ENCODE results near the gene FAM163B. TPM values are rescaled to one million over a fixed set of nuclear protein-coding genes. Genes with fewer than 3 reads are reported as not detected.

The FAM163B gene
- total RNA-seq, 6 donors from 2014 or later = not detected

- no peaks in the 10 kb centered on the region for H3K9me3 ChIP-seq
- no peak overlapping the region for H3K4me3 ChIP-seq
- ATAC-seq (ENCODE audit: low FRiP score in 2 of 2) (no peak), DNase-seq (peak in 1 of 2 donors; percentile 81)
- no peaks in the 10 kb centered on the region for H3K36me3 ChIP-seq
- 70 to 77% methylated on average over 2 to 12 of the region's 54 CpGs for WGBS, 2 donors
- H3K27ac ChIP-seq = peak overlapping the region in 3 of 4 donors; percentile 3 to 45 (median 17)
- peaks cover 24 to 46% (median 39%) of the 10 kb centered on the region in 4 donors for H3K4me1 ChIP-seq
- no peak for TF ChIP-seq EP300 (IDR thresholded peaks at IDR 0.05)
- TF ChIP-seq POLR2A (IDR thresholded peaks at IDR 0.05) = no peak
- no peak for TF ChIP-seq CTCF (IDR thresholded peaks at IDR 0.05)
- TF ChIP-seq POLR2AphosphoS5 (IDR thresholded peaks at IDR 0.05) = no peak
- no peaks in the 10 kb centered on the region for H3K27me3 ChIP-seq
Measured at GRCh38 chr9:133562611-133563290, 46.4 kb downstream of the FAM163B start.

- Histone ChIP-seq H3K4me3 (no peak overlapping the region), H3K27ac (no peak overlapping the region), H3K27me3 (no peaks in the 10 kb centered on the region), H3K36me3 (no peaks in the 10 kb centered on the region), H3K4me1 (peaks cover 29 to 52% (median 45%) of the 10 kb centered on the region in 4 donors), H3K9me3 (no peaks in the 10 kb centered on the region)
- ATAC-seq (ENCODE audit: low FRiP score in 2 of 2) = no peak
- TF ChIP-seq POLR2AphosphoS5 (IDR thresholded peaks at IDR 0.05) (no peak), EP300 (IDR thresholded peaks at IDR 0.05) (no peak), CTCF (IDR thresholded peaks at IDR 0.05) (no peak), POLR2A (IDR thresholded peaks at IDR 0.05) (no peak)
- 88 to 100% methylated on average over 5 to 21 of the region's 32 CpGs for WGBS, 2 donors
- peak in 1 of 2 donors; percentile 63 for DNase-seq
Measured at GRCh38 chr9:133561976-133562554, 47.1 kb downstream of the FAM163B start.

GRCh38 chr9:133560944-133561343 is 48.2 kb downstream of the FAM163B start:
- Histone ChIP-seq H3K9me3 (no peaks in the 10 kb centered on the region), H3K27me3 (no peaks in the 10 kb centered on the region), H3K4me3 (no peak overlapping the region), H3K27ac (no peak overlapping the region), H3K4me1 (peaks cover 29 to 58% (median 52%) of the 10 kb centered on the region in 4 donors), H3K36me3 (peaks cover 0 to 8% (median 0%) of the 10 kb centered on the region in 4 donors)
- ATAC-seq (ENCODE audit: low FRiP score in 2 of 2) = no peak
- TF ChIP-seq POLR2AphosphoS5 (IDR thresholded peaks at IDR 0.05) (no peak), CTCF (IDR thresholded peaks at IDR 0.05) (no peak), POLR2A (IDR thresholded peaks at IDR 0.05) (no peak), EP300 (IDR thresholded peaks at IDR 0.05) (no peak)
- DNase-seq = peak in 1 of 2 donors; percentile 77
- 88 to 94% methylated on average over 15 to 22 of the region's 22 CpGs for WGBS, 2 donors

- DNase-seq = peak in 1 of 2 donors; percentile 62
- Histone ChIP-seq H3K27me3 (no peaks in the 10 kb centered on the region), H3K4me3 (peak overlapping the region in 1 of 4 donors; percentile 6), H3K27ac (peak overlapping the region in 2 of 4 donors; percentile 21 to 77), H3K36me3 (peaks cover 0 to 14% (median 3%) of the 10 kb centered on the region in 4 donors), H3K9me3 (no peaks in the 10 kb centered on the region), H3K4me1 (peaks cover 29 to 58% (median 52%) of the 10 kb centered on the region in 4 donors)
- no peak for ATAC-seq (ENCODE audit: low FRiP score in 2 of 2)
- peak in 1 of 2 donors; percentile 16 for TF ChIP-seq POLR2AphosphoS5 (IDR thresholded peaks at IDR 0.05)
- no peak for TF ChIP-seq EP300 (IDR thresholded peaks at IDR 0.05)
- WGBS, 2 donors = 64% methylated on average over 15 of the region's 15 CpGs; no CpG with 5 or more reads in 1 of the 2 donors
Measured at GRCh38 chr9:133560311-133560710, 48.9 kb downstream of the FAM163B start.
